NK-92 (cell line): ENCODE data around the gene ACOX3.
"Not testable (repeated sequence)": the region's sequence is repeated elsewhere in the genome, so short reads cannot be mapped to it uniquely, and the experiment has no call there.

Experiments used
- DNase-seq: peaks from one replicate; lab custom pipeline; 2025; ENCODE audit not compliant: unreplicated experiment; lab: John Stamatoyannopoulos, UW

Gene ACOX3

DNA sequence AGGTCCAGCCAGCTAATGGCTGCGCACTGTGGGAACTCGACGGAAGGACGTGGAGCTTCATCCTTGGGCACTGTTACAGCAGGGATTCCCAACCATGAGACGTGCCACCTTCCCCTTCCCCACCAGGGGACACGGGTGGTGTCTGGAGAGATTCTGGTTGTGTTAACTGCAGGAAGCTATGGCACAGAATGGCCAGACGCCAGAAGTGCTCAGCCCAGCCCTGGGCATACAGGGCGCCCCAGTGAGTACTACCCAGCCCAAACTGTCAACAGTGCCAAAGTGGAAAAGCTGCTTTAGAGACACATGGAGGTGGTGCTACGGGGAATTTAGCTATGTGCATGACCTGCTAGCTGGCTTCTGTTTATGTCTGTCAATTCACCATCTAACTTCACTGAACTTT is 32.8 kb downstream of the ACOX3 start:
- DNase-seq = no peak

- no peak for DNase-seq
These were observed 33.2 kb downstream of the ACOX3 start for GRCh38 chr4:8407316-8407715.

- DNase-seq = not testable (repeated sequence)
These were observed 33.6 kb downstream of the ACOX3 start for GRCh38 chr4:8406887-8407286.

DNA sequence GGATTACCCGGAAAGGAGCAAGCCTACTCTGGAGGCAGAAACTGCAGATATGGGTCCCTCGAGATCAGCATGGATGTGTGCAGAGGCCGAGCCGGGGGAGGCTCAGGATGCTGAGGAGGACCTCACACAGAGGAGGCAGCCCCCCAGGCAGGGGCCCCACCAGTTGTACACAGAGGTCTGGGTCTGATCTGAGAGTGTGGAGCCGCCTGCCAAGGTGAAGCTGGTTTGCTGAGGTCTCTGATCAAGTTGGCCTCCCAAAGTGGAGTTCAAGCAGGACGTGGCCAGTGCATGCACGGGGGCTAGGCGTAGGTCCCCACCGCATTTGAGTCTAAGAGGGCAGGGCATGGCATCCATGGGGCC is 35.0 kb downstream of the ACOX3 start:
- no peak for DNase-seq

GRCh38 chr4:8404791-8405515 is 35.6 kb downstream of the ACOX3 start:
- DNase-seq = no peak

DNA sequence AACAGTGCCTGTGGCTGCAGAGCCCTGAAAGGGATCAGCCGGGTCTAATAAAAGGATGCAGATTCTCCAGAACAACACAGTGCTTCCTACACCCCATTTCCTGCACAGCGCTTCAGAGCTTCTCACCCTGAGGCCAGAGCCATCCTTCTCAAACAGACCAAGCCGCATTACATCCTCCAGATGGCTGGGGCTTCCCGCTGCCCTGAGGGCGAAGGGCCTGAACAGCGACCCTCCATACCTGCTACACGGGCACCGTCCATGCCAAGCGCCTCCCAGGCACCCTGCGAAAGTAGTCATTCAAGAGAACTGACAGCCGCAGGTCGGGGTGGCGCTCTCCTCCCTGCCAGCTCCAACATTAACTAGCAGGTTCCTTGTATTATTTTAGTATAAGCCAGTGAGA is 36.5 kb downstream of the ACOX3 start:
- DNase-seq = no peak

- no peak for DNase-seq
These were observed 37.3 kb downstream of the ACOX3 start for GRCh38 chr4:8403173-8403753.

GRCh38 chr4:8402640-8403039 is 37.9 kb downstream of the ACOX3 start:
- DNase-seq = no peak

- DNase-seq = no peak
These were observed 38.3 kb downstream of the ACOX3 start for GRCh38 chr4:8402181-8402597.

- no peak for DNase-seq
These were observed 38.9 kb downstream of the ACOX3 start for GRCh38 chr4:8401665-8402064.

DNA sequence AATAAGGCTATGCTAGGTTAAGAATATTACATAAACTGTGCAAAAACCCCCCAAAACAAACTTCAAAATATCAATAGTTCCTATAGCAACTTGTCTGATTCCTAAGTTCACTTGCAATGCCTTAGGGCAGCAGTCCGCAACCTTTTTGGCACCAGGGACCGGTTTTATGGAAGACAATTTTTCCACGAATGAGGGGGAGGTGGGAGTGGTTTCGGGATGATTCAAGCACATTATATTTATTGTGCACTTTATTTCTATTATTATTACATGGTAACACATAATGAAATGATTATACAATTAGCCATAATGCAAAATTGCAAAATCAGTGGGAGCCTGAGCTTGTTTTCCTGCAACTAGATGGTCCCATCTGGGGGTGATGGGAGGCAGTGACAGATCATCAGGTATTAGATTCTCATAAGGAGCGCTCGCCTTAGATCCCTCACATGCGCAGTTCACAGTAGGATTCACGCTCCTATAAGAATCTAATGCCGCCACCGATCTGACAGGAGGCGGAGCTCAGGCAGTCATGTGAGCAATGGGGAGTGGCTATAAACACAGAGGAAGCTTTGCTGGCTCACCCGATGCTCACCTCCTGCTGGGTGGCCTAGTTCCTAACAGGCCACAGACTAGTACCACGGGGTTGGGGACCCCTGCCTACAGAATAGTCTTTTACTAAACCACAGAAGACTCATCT is 39.7 kb downstream of the ACOX3 start:
- no peak for DNase-seq

- DNase-seq = no peak
These were observed 41.2 kb downstream of the ACOX3 start for GRCh38 chr4:8399298-8399697.

DNA sequence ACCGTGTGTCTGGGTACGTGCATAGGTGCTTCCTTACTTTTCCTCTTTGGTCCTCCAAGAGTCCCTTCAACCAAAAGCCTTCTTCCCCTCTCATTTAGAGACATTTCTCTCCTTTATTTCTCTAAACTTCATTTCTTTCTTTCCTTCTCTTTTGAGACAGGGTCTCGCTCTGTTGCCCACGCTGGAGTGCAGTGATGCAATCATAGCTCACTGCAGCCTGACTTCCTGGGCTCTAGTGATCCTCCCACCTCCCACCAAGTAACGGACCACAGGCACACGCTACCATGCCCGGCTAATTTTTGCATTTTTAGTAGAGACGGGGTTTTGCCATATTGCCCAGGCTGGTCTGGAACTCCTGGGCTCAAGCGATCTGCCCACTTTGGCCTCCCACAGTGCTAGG is 42.2 kb downstream of the ACOX3 start:
- DNase-seq = no peak

DNA sequence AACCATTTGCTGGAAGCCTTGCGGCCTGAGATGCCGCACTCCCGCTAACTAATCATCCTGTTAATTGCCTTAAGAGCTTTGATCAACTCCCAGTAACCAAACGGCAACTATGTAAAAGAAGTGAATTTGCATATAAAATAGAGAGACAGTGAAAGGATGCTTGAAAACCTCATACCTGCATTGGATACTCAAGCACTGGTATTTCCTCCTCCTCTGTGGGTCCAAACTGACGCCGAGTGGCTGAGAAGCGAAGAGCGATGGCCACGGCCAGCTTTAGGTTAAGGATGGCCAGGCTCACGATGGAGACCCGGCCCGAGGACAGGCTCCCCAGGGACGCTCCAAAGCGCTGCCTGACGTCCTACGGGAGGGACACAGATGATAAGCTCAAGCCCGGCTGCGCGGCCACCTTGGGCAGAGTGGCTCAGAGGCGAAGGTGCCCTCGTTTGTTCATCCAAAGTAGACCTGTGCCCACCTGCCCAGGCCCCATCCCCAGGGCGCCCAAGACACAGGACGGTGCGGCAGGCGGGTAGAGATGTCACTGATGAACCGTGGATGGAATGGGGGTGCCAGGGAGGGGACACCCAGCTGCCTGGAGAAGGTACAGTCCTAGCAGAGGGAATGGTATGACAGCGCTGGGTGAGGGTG is 43.6 kb downstream of the ACOX3 start:
- no peak for DNase-seq

GRCh38 chr4:8395504-8396296 is 44.8 kb downstream of the ACOX3 start:
- no peak for DNase-seq

DNA sequence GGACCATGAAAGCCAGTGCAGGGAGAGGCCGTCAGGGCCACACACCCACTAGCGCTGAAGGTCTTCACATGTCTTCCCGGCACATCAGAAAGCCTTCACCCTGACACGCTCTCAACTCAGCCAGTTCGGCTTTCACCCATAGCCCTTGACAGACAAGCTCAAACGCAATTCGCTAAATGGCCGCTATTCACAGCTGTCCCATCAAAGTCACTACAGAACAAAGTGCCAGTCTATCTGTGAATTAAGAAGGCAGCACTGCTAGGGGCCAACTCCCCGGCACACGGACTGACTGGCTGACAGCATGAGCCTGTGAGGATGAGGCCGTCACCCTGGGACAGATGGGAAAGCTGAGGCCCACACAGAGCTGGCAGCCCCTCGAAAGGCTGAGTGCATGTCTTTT is 45.7 kb downstream of the ACOX3 start:
- DNase-seq = no peak

GRCh38 chr4:8394061-8394519 is 46.4 kb downstream of the ACOX3 start:
- no peak for DNase-seq

DNA sequence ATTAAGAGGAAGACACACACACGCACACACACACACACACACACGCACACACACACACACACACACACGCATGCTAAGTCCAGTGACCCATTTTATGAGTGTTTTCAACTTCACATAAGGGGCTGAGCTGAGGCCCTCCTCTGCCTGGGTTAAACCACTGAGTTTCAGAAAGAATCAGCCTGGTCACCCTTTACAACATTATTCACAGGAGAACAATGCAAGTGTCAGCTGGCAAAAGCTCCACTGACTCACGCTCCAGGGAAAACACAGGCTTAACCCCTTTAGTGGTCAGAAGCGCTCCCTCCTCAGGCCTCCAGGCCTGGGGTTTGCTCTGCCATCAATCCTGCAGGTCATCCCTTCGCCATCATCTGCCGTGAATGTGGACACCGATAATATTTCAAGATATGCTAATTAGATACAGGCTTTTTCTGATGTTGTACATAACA is 46.9 kb downstream of the ACOX3 start:
- no peak for DNase-seq

DNA sequence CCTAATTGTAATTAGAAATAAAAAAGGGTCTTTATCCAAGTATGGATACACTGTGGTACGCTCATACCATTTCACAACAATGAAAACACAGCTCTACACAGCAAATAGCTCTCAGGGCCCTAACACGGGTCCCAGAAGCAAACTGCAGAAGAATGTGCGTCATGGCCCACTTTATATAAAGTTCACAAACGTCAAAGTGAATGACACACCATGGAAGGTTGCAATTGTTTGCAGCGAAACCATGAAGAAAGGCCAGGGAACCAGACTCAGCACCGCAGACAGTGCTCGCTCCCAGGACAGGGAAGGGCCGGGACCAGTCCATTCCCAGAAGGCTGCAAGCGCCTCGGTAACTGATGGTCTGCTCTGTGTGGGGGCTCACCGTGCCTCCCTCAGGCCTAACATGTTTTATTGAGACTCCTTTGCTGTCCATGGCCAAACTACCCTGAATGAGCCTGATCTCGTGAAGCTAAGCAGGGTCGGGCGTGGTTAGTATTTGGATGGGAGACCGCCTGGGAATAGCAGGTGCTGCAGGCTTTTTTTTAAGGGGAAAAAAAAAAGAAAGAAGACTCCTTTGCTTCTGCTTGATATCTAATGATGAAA is 47.8 kb downstream of the ACOX3 start:
- DNase-seq = no peak

- no peak for DNase-seq
These were observed 48.6 kb downstream of the ACOX3 start for GRCh38 chr4:8391972-8392371.

DNA sequence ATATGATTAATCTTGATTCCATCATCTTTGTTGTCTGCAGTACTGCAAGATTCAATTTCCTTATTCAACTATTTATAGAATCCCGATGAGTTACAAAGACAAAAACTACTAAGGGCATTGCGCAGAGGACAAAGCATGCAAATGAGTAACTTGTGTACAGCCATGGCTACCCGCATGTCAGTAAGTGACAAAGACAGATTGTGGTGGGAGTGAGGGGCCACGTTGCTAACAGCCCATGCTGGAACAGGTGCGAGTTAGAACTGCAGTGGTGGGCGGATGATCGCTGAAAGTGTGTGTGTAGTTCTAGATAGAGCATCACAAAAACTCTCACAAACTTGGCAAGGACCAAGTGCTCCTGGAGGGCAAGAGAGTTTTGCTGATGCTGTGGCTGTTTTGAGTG is 49.5 kb downstream of the ACOX3 start:
- no peak for DNase-seq
